ENCODE data around the gene ADAT2. TPM values are rescaled to one million over a fixed set of nuclear protein-coding genes. Genes with fewer than 3 reads are reported as not detected.

ADAT2 gene
- total and polyA plus RNA-seq, 2 of the 13 experiments (the other 11 are each of a cell fraction or from before 2014, with no cell fraction given) = 10.5 to 18.3 TPM

GRCh38 chr6:143449714-143450452, 612 bp downstream of the ADAT2 start (continued):
- TF ChIP-seq, protein P1, sequence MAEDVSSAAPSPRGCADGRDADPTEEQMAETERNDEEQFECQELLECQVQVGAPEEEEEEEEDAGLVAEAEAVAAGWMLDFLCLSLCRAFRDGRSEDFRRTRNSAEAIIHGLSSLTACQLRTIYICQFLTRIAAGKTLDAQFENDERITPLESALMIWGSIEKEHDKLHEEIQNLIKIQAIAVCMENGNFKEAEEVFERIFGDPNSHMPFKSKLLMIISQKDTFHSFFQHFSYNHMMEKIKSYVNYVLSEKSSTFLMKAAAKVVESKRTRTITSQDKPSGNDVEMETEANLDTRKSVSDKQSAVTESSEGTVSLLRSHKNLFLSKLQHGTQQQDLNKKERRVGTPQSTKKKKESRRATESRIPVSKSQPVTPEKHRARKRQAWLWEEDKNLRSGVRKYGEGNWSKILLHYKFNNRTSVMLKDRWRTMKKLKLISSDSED (CRISPR knock-in tag; IDR thresholded peaks at IDR 0.05) = 0 out of 2 replicates have a peak, but pooled peaks have one; percentile 14
- TF ChIP-seq PPARG (CRISPR knock-in tag; conservative IDR thresholded peaks at IDR 0.05) = 0 out of 2 replicates have a peak, but pooled peaks have one; percentile 32
- TF ChIP-seq, protein P2, sequence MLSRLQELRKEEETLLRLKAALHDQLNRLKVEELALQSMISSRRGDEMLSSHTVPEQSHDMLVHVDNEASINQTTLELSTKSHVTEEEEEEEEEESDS (CRISPR knock-in tag; IDR thresholded peaks at IDR 0.05; ENCODE audit: borderline replicate concordance) = peak; percentile 50; the same call in 1 of the 2 replicates
- TF ChIP-seq, protein P3, sequence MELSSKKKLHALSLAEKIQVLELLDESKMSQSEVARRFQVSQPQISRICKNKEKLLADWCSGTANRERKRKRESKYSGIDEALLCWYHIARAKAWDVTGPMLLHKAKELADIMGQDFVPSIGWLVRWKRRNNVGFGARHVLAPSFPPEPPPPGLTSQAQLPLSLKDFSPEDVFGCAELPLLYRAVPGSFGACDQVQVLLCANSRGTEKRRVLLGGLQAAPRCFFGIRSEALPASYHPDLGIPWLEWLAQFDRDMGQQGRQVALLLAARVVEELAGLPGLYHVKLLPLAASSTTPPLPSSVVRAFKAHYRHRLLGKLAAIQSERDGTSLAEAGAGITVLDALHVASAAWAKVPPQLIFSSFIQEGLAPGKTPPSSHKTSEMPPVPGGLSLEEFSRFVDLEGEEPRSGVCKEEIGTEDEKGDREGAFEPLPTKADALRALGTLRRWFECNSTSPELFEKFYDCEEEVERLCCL (CRISPR knock-in tag; IDR thresholded peaks at IDR 0.05; ENCODE audit: borderline replicate concordance) = peak; percentile 9; the same call in 1 of the 2 replicates
- TF ChIP-seq, protein P4, sequence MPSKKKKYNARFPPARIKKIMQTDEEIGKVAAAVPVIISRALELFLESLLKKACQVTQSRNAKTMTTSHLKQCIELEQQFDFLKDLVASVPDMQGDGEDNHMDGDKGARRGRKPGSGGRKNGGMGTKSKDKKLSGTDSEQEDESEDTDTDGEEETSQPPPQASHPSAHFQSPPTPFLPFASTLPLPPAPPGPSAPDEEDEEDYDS (CRISPR knock-in tag; IDR thresholded peaks at IDR 0.05) = peak; percentile 20; the same call in 1 of the 2 replicates
- TF ChIP-seq ZNF704 (CRISPR knock-in tag; IDR thresholded peaks at IDR 0.05; ENCODE audit: borderline replicate concordance) = no peak
- 0 out of 2 replicates have a peak, but pooled peaks have one; percentile 3 for TF ChIP-seq ZNF230 (CRISPR knock-in tag; IDR thresholded peaks at IDR 0.05)
- no peak for TF ChIP-seq ZNF687 (CRISPR knock-in tag; IDR thresholded peaks at IDR 0.05)
- TF ChIP-seq FOXO1 (CRISPR knock-in tag; IDR thresholded peaks at IDR 0.05) = 0 out of 2 replicates have a peak, but pooled peaks have one; percentile 13
- no peak; the same call in 1 of the 2 replicates for TF ChIP-seq ZNF749 (CRISPR knock-in tag; IDR thresholded peaks at IDR 0.05; ENCODE audit: borderline replicate concordance)
- no peak for TF ChIP-seq ZNF124 (CRISPR knock-in tag; IDR thresholded peaks at IDR 0.05)
- TF ChIP-seq ZNF253 (CRISPR knock-in tag; IDR thresholded peaks at IDR 0.05; ENCODE audit: borderline replicate concordance) = no peak
- peak; percentile 55 for TF ChIP-seq RXRB (CRISPR knock-in tag; IDR thresholded peaks at IDR 0.05; ENCODE audit: borderline replicate concordance)
- TF ChIP-seq PBX2 (CRISPR knock-in tag; IDR thresholded peaks at IDR 0.05) = 0 out of 2 replicates have a peak, but pooled peaks have one; percentile 39
- peak; percentile 44; the same call in 1 of the 2 replicates for TF ChIP-seq SOX5 (CRISPR knock-in tag; IDR thresholded peaks at IDR 0.05; ENCODE audit: borderline replicate concordance)
- no peak for TF ChIP-seq MXI1 (IDR thresholded peaks at IDR 0.05; ENCODE audit: borderline replicate concordance, low read depth, low read length)
